Pons (tissue), 1 donor: ENCODE measurements around the gene FOXL3.
"Not testable (repeated sequence)": the region's sequence is repeated elsewhere in the genome, so short reads cannot be mapped to it uniquely, and the experiment has no call there.

Source experiments
- DNase-seq: peaks from one replicate; pipeline ENCODE4 v3.0.0-alpha.2; 2016; ENCODE audit warnings: low spot score

FOXL3 gene

GRCh38 chr7:323410-323809 is 33.4 kb downstream of the FOXL3 start:
- no peak for DNase-seq

GRCh38 chr7:324011-324410 is 34.0 kb downstream of the FOXL3 start:
- no peak for DNase-seq

GRCh38 chr7:325051-325798 is 35.3 kb downstream of the FOXL3 start:
- DNase-seq = no peak

GRCh38 chr7:325811-326210 is 35.8 kb downstream of the FOXL3 start:
- DNase-seq = no peak

- no peak for DNase-seq
These were observed 36.3 kb downstream of the FOXL3 start for GRCh38 chr7:326273-326672.

GRCh38 chr7:326809-327232 is 36.9 kb downstream of the FOXL3 start:
- no peak for DNase-seq

- DNase-seq = no peak
These were observed 37.4 kb downstream of the FOXL3 start for GRCh38 chr7:327233-327931.

GRCh38 chr7:327991-328702 is 38.2 kb downstream of the FOXL3 start:
- DNase-seq = no peak

GRCh38 chr7:329691-330281 is 39.8 kb downstream of the FOXL3 start:
- DNase-seq = no peak

- peak; percentile 58 for DNase-seq
These were observed 40.7 kb downstream of the FOXL3 start for GRCh38 chr7:330511-331230.

GRCh38 chr7:332020-332517 is 42.1 kb downstream of the FOXL3 start:
- DNase-seq = no peak

- DNase-seq = peak; percentile 67
These were observed 42.8 kb downstream of the FOXL3 start for GRCh38 chr7:332646-333392.

- no peak for DNase-seq
These were observed 43.4 kb downstream of the FOXL3 start for GRCh38 chr7:333393-333764.

- DNase-seq = no peak
These were observed 44.8 kb downstream of the FOXL3 start for GRCh38 chr7:334618-335357.

GRCh38 chr7:335358-336148 is 45.6 kb downstream of the FOXL3 start:
- DNase-seq = no peak

GRCh38 chr7:336149-336533 is 46.2 kb downstream of the FOXL3 start:
- DNase-seq = not testable (repeated sequence)

- DNase-seq = no peak
These were observed 47.0 kb downstream of the FOXL3 start for GRCh38 chr7:336810-337566.

GRCh38 chr7:337567-337951 is 47.6 kb downstream of the FOXL3 start:
- no peak for DNase-seq
